Neural cell (in vitro differentiated cells): ENCODE results near the gene MED27. TPM values are rescaled to one million over a fixed set of nuclear protein-coding genes. Genes with fewer than 3 reads are reported as not detected.

Experiments used
- H2AFZ ChIP-seq: fragments of 200-600, 300-800 bp; sonication (generic), shearing (Covaris generic); 2 replicates; pipeline ENCODE4 v1.6.0; 2014; ENCODE audit warnings: low read depth, mild to moderate bottlenecking, antibody characterized with exemption, low read length, moderate library complexity
- H3F3A ChIP-seq: fragments of 200-600 bp; shearing (Covaris generic); 2 replicates; pipeline ENCODE4 v1.6.1; 2016; ENCODE audit warnings: mild to moderate bottlenecking, moderate library complexity, mixed read lengths, antibody characterized with exemption, low read length; ENCODE audit not compliant: insufficient read depth, poor library complexity, severe bottlenecking
- H3K27ac ChIP-seq: fragments of 200-600, 300-800 bp; sonication (generic), shearing (Covaris generic); 2 replicates; pipeline ENCODE4 v1.5.1; 2014; ENCODE audit warnings: mild to moderate bottlenecking, low read length, moderate library complexity
- H3K27me3 ChIP-seq: fragments of 300-800, 200-600 bp; sonication (generic), shearing (Covaris generic); 2 replicates; pipeline ENCODE4 v1.6.0; 2014; ENCODE audit warnings: mild to moderate bottlenecking, low read depth, low read length, moderate library complexity; ENCODE audit not compliant: insufficient read depth
- H3K36me3 ChIP-seq: fragments of 300-800, 200-600 bp; sonication (generic), shearing (Covaris generic); 2 replicates; pipeline ENCODE4 v1.5.1; 2014; ENCODE audit warnings: mild to moderate bottlenecking, antibody characterized with exemption, low read length, moderate library complexity; ENCODE audit not compliant: insufficient read depth
- H3K4me2 ChIP-seq: fragments of 300-800, 200-600 bp; sonication (generic), shearing (Covaris generic); 2 replicates; pipeline ENCODE4 v1.6.0; 2014; ENCODE audit warnings: mild to moderate bottlenecking, low read length
- H3K4me3 ChIP-seq: fragments of 300-800, 200-600 bp; sonication (generic), shearing (Covaris generic); 2 replicates; pipeline ENCODE4 v1.5.1; 2014; ENCODE audit warnings: mild to moderate bottlenecking, low read length, moderate library complexity
- H3K79me2 ChIP-seq: fragments of 200-600 bp; shearing (Covaris generic); replicated peaks from 2 replicates; pipeline ENCODE4 v1.6.0; 2014; ENCODE audit warnings: mild to moderate bottlenecking, low read length, moderate library complexity; ENCODE audit not compliant: insufficient read depth
- H3K9ac ChIP-seq: fragments of 300-800, 200-600 bp; sonication (generic), shearing (Covaris generic); 2 replicates; pipeline ENCODE4 v1.6.1; 2016; ENCODE audit warnings: mild to moderate bottlenecking, low read length, mixed read lengths
- H3K9me2 ChIP-seq: fragments of 200-600 bp; shearing (Covaris generic); 2 replicates; pipeline ENCODE4 v1.6.1; 2016; ENCODE audit warnings: mild to moderate bottlenecking, low read length, mixed read lengths; ENCODE audit not compliant: insufficient read depth
- H3K9me3 ChIP-seq: fragments of 200-600, 300-800 bp; sonication (generic), shearing (Covaris generic); 2 replicates; pipeline ENCODE4 v1.6.1; 2016; ENCODE audit warnings: mild to moderate bottlenecking, mixed run types, low read length, moderate library complexity, mixed read lengths
- H4K20me1 ChIP-seq: fragments of 200-600 bp; shearing (Covaris generic); 2 replicates; pipeline ENCODE4 v1.6.1; 2016; ENCODE audit warnings: mild to moderate bottlenecking, mixed run types; ENCODE audit not compliant: insufficient read depth
- CTCF ChIP-seq: fragments of 450-650 bp; IDR thresholded peaks from 2 replicates; pipeline ENCODE4 v1.5.1; 2014; ENCODE audit warnings: antibody characterized with exemption, mild to moderate bottlenecking, moderate library complexity; ENCODE audit not compliant: poor library complexity, severe bottlenecking
- EP300 ChIP-seq: fragments of 450-650 bp; conservative IDR thresholded peaks from 2 replicates; pipeline ENCODE4 v1.6.1; 2014; ENCODE audit warnings: antibody characterized with exemption, mild to moderate bottlenecking, moderate library complexity; ENCODE audit not compliant: poor library complexity, severe bottlenecking
- EZH2 ChIP-seq: fragments of 200-600, 300-800 bp; shearing (Covaris generic), sonication (generic); IDR thresholded peaks from 2 replicates; pipeline ENCODE4 v1.6.1; 2014; ENCODE audit warnings: antibody characterized with exemption, low read length, borderline replicate concordance, mild to moderate bottlenecking; ENCODE audit not compliant: insufficient read depth, poor library complexity, severe bottlenecking
- MXI1 ChIP-seq: fragments of 450-650 bp; conservative IDR thresholded peaks from 2 replicates; pipeline ENCODE4 v1.6.1; 2014; ENCODE audit warnings: antibody characterized with exemption, mild to moderate bottlenecking; ENCODE audit not compliant: poor library complexity, severe bottlenecking
- POLR2AphosphoS5 ChIP-seq: IDR thresholded peaks from 2 replicates; pipeline ENCODE4 v1.6.1; 2012
- RAD21 ChIP-seq: fragments of 450-650 bp; conservative IDR thresholded peaks from 2 replicates; pipeline ENCODE4 v1.6.1; 2014; ENCODE audit warnings: antibody characterized with exemption, mild to moderate bottlenecking, moderate library complexity
- REST ChIP-seq: IDR thresholded peaks from 2 replicates; pipeline ENCODE4 v1.6.1; 2012; ENCODE audit warnings: borderline replicate concordance
- SMC3 ChIP-seq: fragments of 450-650 bp; conservative IDR thresholded peaks from 2 replicates; pipeline ENCODE4 v1.6.1; 2014; ENCODE audit warnings: antibody characterized with exemption, mild to moderate bottlenecking, moderate library complexity; ENCODE audit not compliant: poor library complexity
- TAF1 ChIP-seq: IDR thresholded peaks from 2 replicates; pipeline ENCODE4 v1.6.1; 2012; ENCODE audit warnings: low read depth
- polyA plus RNA-seq: library from polyadenylated mRNA; depleted of rRNA; stranded (reverse); fragments of >200 nt; gene quantifications from 2 replicates; pipeline ENCODE4 v1.2.3, GENCODE V29; 2014

The MED27 gene
- polyA plus RNA-seq, 1 donor from 2014 or later, result 7.5 TPM

GRCh38 chr9:132005899-132006298 is 73.8 kb downstream of the MED27 start:
- no peaks in the 10 kb centered on the region for H3K36me3 ChIP-seq
- H2AFZ ChIP-seq, result no peak overlapping the region
- no peaks in the 10 kb centered on the region for H3K27me3 ChIP-seq
- H3K9me3 ChIP-seq, result no peaks in the 10 kb centered on the region
- no peaks in the 10 kb centered on the region for H3F3A ChIP-seq
- no peak overlapping the region for H3K27ac ChIP-seq
- no peaks in the 10 kb centered on the region for H3K9me2 ChIP-seq
- no peaks in the 10 kb centered on the region for H3K79me2 ChIP-seq
- H4K20me1 ChIP-seq, result no peaks in the 10 kb centered on the region
- TF ChIP-seq RAD21 (no peak), SMC3 (no peak), CTCF (no peak), TAF1 (no peak), EZH2 (no peak), EP300 (no peak)
- no peak overlapping the region for H3K4me2 ChIP-seq
- no peak overlapping the region for H3K9ac ChIP-seq
- no peak overlapping the region for H3K4me3 ChIP-seq

- H3F3A ChIP-seq, result no peaks in the 10 kb centered on the region
- no peaks in the 10 kb centered on the region for H3K36me3 ChIP-seq
- H3K9me3 ChIP-seq, result no peaks in the 10 kb centered on the region
- H3K4me3 ChIP-seq, result no peak overlapping the region
- no peak overlapping the region for H3K27ac ChIP-seq
- H4K20me1 ChIP-seq, result no peaks in the 10 kb centered on the region
- H2AFZ ChIP-seq, result no peak overlapping the region
- no peaks in the 10 kb centered on the region for H3K27me3 ChIP-seq
- H3K9me2 ChIP-seq, result no peaks in the 10 kb centered on the region
- TF ChIP-seq SMC3 (no peak), REST (no peak)
- H3K4me2 ChIP-seq, result no peak overlapping the region
- H3K79me2 ChIP-seq, result no peaks in the 10 kb centered on the region
- H3K9ac ChIP-seq, result no peak overlapping the region
Measured at GRCh38 chr9:132004323-132004722, 75.3 kb downstream of the MED27 start.

DNA sequence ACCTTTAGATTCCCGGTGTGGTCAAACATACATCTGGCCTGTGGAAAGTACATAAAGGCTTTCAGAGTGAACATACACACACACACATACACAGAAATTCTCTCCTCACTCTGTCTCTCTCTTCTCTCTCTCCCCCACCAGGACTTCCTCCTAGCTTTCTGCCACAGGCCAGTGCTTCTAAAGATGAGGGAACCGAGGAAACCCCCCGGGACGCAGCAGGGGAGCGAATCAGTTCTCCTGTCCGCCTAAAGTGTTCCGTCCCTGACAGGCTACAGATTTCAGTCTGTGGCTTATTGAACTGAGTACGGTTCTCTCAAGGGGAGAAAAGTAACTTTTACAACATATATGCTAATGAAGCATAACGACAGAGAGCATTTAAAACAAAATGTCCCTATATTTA is 75.8 kb downstream of the MED27 start:
- no peak overlapping the region for H3K27ac ChIP-seq

More for the DNA sequence above, 75.8 kb downstream of the MED27 start:
- no peaks in the 10 kb centered on the region for H3K9me3 ChIP-seq
- H3K36me3 ChIP-seq, result no peaks in the 10 kb centered on the region
- no peaks in the 10 kb centered on the region for H4K20me1 ChIP-seq
- no peaks in the 10 kb centered on the region for H3K9me2 ChIP-seq
- no peak overlapping the region for H2AFZ ChIP-seq
- no peaks in the 10 kb centered on the region for H3K79me2 ChIP-seq
- TF ChIP-seq SMC3 (no peak), EZH2 (no peak), REST (no peak), CTCF (no peak), EP300 (no peak), POLR2AphosphoS5 (no peak), TAF1 (no peak), MXI1 (no peak), RAD21 (no peak)
- H3K9ac ChIP-seq, result no peak overlapping the region
- no peak overlapping the region for H3K4me2 ChIP-seq
- H3F3A ChIP-seq, result no peaks in the 10 kb centered on the region
- no peaks in the 10 kb centered on the region for H3K27me3 ChIP-seq
- H3K4me3 ChIP-seq, result no peak overlapping the region
